Mammary epithelial cell (primary cell): Measurements from ENCODE around the gene CPNE9.

ENCODE experiments used
- EZH2 ChIP-seq: IDR thresholded peaks from 2 replicates; pipeline ENCODE4 v1.6.1; 2012; ENCODE audit warnings: low read length, inconsistent platforms, borderline replicate concordance
- TF ChIP-seq, protein P1 (sequence below), 2 donors: IDR thresholded peaks in 1 of 2; conservative IDR thresholded peaks in 1 of 2; 2 replicates each; pipeline ENCODE4 v1.5.1; 2011 to 2012; ENCODE audit warnings: inconsistent platforms in 2 of 2, low read length in 2 of 2, mild to moderate bottlenecking in 2 of 2, control low read depth in 1 of 2, low read depth in 1 of 2; ENCODE audit not compliant: insufficient read depth in 1 of 2; ENCODE audit errors: extremely low read depth in 1 of 2

DNA sequence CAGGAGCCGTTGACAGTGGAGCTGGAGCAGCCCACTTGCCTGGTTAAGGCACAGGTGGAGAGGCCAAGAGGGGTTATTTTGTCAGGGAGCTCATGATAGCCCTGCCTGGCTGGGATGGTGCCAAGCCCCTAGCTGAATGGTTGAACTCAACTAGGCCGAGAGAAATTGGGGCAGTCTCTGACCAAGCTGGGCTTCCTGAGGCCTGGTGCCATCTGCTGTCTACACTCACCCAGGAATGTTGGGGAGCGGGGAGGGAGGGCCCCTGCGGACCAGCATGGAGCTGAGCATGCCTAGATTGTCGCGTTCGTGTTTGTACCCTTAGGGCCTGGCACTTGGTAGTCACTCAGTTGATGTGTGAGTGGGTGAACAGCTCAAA, 29.1 kb downstream of the CPNE9 start:
- TF ChIP-seq, protein P1, sequence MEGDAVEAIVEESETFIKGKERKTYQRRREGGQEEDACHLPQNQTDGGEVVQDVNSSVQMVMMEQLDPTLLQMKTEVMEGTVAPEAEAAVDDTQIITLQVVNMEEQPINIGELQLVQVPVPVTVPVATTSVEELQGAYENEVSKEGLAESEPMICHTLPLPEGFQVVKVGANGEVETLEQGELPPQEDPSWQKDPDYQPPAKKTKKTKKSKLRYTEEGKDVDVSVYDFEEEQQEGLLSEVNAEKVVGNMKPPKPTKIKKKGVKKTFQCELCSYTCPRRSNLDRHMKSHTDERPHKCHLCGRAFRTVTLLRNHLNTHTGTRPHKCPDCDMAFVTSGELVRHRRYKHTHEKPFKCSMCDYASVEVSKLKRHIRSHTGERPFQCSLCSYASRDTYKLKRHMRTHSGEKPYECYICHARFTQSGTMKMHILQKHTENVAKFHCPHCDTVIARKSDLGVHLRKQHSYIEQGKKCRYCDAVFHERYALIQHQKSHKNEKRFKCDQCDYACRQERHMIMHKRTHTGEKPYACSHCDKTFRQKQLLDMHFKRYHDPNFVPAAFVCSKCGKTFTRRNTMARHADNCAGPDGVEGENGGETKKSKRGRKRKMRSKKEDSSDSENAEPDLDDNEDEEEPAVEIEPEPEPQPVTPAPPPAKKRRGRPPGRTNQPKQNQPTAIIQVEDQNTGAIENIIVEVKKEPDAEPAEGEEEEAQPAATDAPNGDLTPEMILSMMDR (conservative IDR thresholded peaks at IDR 0.05 in 1 of 2, IDR thresholded peaks at IDR 0.05 in 1 of 2; ENCODE audit: extremely low read depth in 1 of 2, insufficient read depth in 1 of 2, low read depth in 1 of 2, low read length in 2 of 2) = peak in 1 of 2 donors; percentile 20
- TF ChIP-seq EZH2 = no peak
